ENCODE measurements around the gene KRTAP21-1. TPM values are rescaled to one million over a fixed set of nuclear protein-coding genes. Genes with fewer than 3 reads are reported as not detected.

The KRTAP21-1 gene
- total and polyA plus RNA-seq, 9 of the 15 experiments (the other 6 are each of a cell fraction or from before 2014, with no cell fraction given): not detected

DNA sequence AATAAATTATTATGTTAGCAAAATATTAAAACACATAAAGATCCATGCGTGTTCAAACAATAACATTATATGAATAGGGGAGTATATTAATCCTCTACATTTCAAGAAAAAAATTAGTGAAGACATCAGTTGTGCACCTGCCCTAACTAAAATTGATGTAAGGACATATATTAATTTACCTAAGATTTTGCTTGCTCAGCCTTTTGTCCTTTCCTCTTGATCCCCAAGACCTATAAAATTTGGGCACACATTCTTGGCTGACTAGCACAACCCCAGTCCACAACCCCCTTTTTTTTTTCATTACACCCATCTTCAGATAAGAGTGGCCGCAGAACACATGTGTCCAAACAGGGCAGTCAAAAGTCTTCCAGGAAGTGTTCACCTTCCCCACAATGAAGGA is 14.8 kb downstream of the KRTAP21-1 start:
- H3K27ac ChIP-seq (ENCODE audit: extremely low read depth, low read depth, low read length): no peak overlapping the region
- FAIRE-seq (no peak), DNase-seq (ENCODE audit: extremely low read depth in 1 of 4, low spot score in 3 of 4) (no peak), ATAC-seq (no peak)
- POLR2A ChIA-PET: no interaction called here
- H3K4me1 ChIP-seq (replicated peaks in 1 of 2; ENCODE audit: control insufficient read depth in 2 of 2, insufficient read depth in 2 of 2, low read length in 2 of 2): no peaks in the 10 kb centered on the region
- TF ChIP-seq, protein P1, sequence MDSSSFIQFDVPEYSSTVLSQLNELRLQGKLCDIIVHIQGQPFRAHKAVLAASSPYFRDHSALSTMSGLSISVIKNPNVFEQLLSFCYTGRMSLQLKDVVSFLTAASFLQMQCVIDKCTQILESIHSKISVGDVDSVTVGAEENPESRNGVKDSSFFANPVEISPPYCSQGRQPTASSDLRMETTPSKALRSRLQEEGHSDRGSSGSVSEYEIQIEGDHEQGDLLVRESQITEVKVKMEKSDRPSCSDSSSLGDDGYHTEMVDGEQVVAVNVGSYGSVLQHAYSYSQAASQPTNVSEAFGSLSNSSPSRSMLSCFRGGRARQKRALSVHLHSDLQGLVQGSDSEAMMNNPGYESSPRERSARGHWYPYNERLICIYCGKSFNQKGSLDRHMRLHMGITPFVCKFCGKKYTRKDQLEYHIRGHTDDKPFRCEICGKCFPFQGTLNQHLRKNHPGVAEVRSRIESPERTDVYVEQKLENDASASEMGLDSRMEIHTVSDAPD (CRISPR knock-in tag; IDR thresholded peaks at IDR 0.05): no peak
- TF ChIP-seq MAFF (IDR thresholded peaks at IDR 0.05; ENCODE audit: low read length): peak; percentile 14; the same call in 1 of the 2 replicates
- in situ Hi-C loops (cut with MboI): no loop called here
- 11% methylated on average over 2 of the region's 2 CpGs for WGBS (ENCODE audit: insufficient coverage, low coverage, missing lambda C conversion rate)
- no peak overlapping the region for H2AFZ ChIP-seq (ENCODE audit: low read depth, low read length)
- no peaks in the 10 kb centered on the region for H3K36me3 ChIP-seq (ENCODE audit: control insufficient read depth, insufficient read depth, low read length)
- intact Hi-C loops (cut with micrococcal nuclease): loop anchor here (10.0 kb wide), 1 partner anchor 236 kb away; the partner anchor contains the start of gene KRTAP19-5
- H3K27me3 ChIP-seq (ENCODE audit: control insufficient read depth in 2 of 2, insufficient read depth in 2 of 2, low read length in 2 of 2): no peaks in the 10 kb centered on the region
- no peak overlapping the region for H3K9ac ChIP-seq (ENCODE audit: insufficient read depth in 1 of 2, low read depth in 2 of 2, low read length in 2 of 2)
- H3K9me1 ChIP-seq (ENCODE audit: control insufficient read depth, insufficient read depth, low read length): no peaks in the 10 kb centered on the region
- CTCF ChIA-PET (ENCODE audit: low intra/inter-chr PET ratio): no interaction called here
- no TSS peak for BruUV-seq (replicated peaks)
- no peak overlapping the region for H3K4me2 ChIP-seq (ENCODE audit: insufficient read depth, low read length)
- H4K20me1 ChIP-seq (replicated peaks; ENCODE audit: control insufficient read depth, insufficient read depth, low read length): no peaks in the 10 kb centered on the region
- H3K9me3 ChIP-seq (replicated peaks; ENCODE audit: control insufficient read depth, insufficient read depth, low read depth, low read length): peaks cover 3% of the 10 kb centered on the region; the same call in 1 of the 2 replicates
- no peak overlapping the region for H3K4me3 ChIP-seq
- H3K79me2 ChIP-seq (ENCODE audit: control insufficient read depth, insufficient read depth, low read length): no peaks in the 10 kb centered on the region

- no peak overlapping the region for H3K9ac ChIP-seq (ENCODE audit: insufficient read depth in 1 of 2, low read depth in 2 of 2, low read length in 2 of 2)
- POLR2A ChIA-PET: no interaction called here
- TF ChIP-seq ZNF197 (CRISPR knock-in tag; IDR thresholded peaks at IDR 0.05; ENCODE audit: low read depth) (no peak), CAMTA2 (CRISPR knock-in tag; conservative IDR thresholded peaks at IDR 0.05) (no peak), ZNF740 (CRISPR knock-in tag; IDR thresholded peaks at IDR 0.05) (no peak), ZNF740 (tag; IDR thresholded peaks at IDR 0.05) (no peak), ZNF12 (CRISPR knock-in tag; IDR thresholded peaks at IDR 0.05) (no peak), ELF2 (CRISPR knock-in tag; IDR thresholded peaks at IDR 0.05) (no peak), SAP30 (IDR thresholded peaks at IDR 0.05; ENCODE audit: borderline replicate concordance, insufficient read depth, low read depth, low read length, poor library complexity, severe bottlenecking) (no peak), DNMT1 (IDR thresholded peaks at IDR 0.05) (no peak), TGIF2 (CRISPR knock-in tag; IDR thresholded peaks at IDR 0.05) (no peak), ZNF780A (CRISPR knock-in tag; IDR thresholded peaks at IDR 0.05) (no peak)
- TF ChIP-seq, protein P2, sequence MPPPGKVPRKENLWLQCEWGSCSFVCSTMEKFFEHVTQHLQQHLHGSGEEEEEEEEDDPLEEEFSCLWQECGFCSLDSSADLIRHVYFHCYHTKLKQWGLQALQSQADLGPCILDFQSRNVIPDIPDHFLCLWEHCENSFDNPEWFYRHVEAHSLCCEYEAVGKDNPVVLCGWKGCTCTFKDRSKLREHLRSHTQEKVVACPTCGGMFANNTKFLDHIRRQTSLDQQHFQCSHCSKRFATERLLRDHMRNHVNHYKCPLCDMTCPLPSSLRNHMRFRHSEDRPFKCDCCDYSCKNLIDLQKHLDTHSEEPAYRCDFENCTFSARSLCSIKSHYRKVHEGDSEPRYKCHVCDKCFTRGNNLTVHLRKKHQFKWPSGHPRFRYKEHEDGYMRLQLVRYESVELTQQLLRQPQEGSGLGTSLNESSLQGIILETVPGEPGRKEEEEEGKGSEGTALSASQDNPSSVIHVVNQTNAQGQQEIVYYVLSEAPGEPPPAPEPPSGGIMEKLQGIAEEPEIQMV (tag; conservative IDR thresholded peaks at IDR 0.05; ENCODE audit: low read depth): no peak
These were observed 22.2 kb downstream of the KRTAP21-1 start for GRCh38 chr21:30733026-30733425.

More at GRCh38 chr21:30733026-30733425, 22.2 kb downstream of the KRTAP21-1 start:
- Histone ChIP-seq H3K9me1 (ENCODE audit: control insufficient read depth, insufficient read depth, low read length) (no peaks in the 10 kb centered on the region), H3K27me3 (ENCODE audit: control insufficient read depth in 2 of 2, insufficient read depth in 2 of 2, low read length in 2 of 2) (no peaks in the 10 kb centered on the region), H3K4me2 (ENCODE audit: insufficient read depth, low read length) (no peak overlapping the region), H3K36me3 (ENCODE audit: control insufficient read depth, insufficient read depth, low read length) (no peaks in the 10 kb centered on the region), H2AFZ (ENCODE audit: low read depth, low read length) (no peak overlapping the region), H3K9me3 (replicated peaks; ENCODE audit: control insufficient read depth, insufficient read depth, low read depth, low read length) (0 out of 2 replicates have a peak, but pooled peaks cover under 1% of the 10 kb centered on the region), H3K4me1 (replicated peaks in 1 of 2; ENCODE audit: control insufficient read depth in 2 of 2, insufficient read depth in 2 of 2, low read length in 2 of 2) (no peaks in the 10 kb centered on the region), H4K20me1 (replicated peaks; ENCODE audit: control insufficient read depth, insufficient read depth, low read length) (no peaks in the 10 kb centered on the region), H3K4me3 (no peak overlapping the region), H3K79me2 (ENCODE audit: control insufficient read depth, insufficient read depth, low read length) (no peaks in the 10 kb centered on the region), H3K27ac (ENCODE audit: extremely low read depth, low read depth, low read length) (no peak overlapping the region)
- in situ Hi-C loops (cut with MboI): no loop called here
- no peak for ATAC-seq
- BruUV-seq (replicated peaks): no TSS peak
- intact Hi-C loops (cut with micrococcal nuclease): no loop called here
- WGBS (ENCODE audit: insufficient coverage, low coverage, missing lambda C conversion rate): 6% methylated on average over 1 of the region's 1 CpG
- no peak for DNase-seq (ENCODE audit: extremely low read depth in 1 of 4, low spot score in 3 of 4)
- FAIRE-seq: no peak
- CTCF ChIA-PET (ENCODE audit: low intra/inter-chr PET ratio): interaction anchor here (0.6 kb wide), 1 partner anchor 1537 kb away, joined by 3 read pairs; no protein-coding TSS in a partner anchor
